HepG2 (cell line): ENCODE measurements around the gene MYO15A. TPM values are rescaled to one million over a fixed set of nuclear protein-coding genes. Genes with fewer than 3 reads are reported as not detected.
A peak's percentile ranks its signal among the peaks of the same experiment; 100 is the strongest.

Experiments used
- ATAC-seq: fragments of 200-7000 bp; cut with Tn5 transposase; 3 replicates; pipeline ENCODE4 v1.9.1; 2020; ENCODE audit warnings: mild to moderate bottlenecking, moderate library complexity
- BruUV-seq: library from RNA; stranded (reverse); fragments of 400-500 nt; replicated peaks from 2 replicates; lab custom pipeline; 2021; lab: Mats Ljungman, UMichigan
- CTCF ChIA-PET: fragments of 300-600 bp; formaldehyde crosslinking; extraction: SDS; loops from one replicate; lab custom pipeline; 2021; ENCODE audit warnings: low total read pairs, inconsistent platforms, low intra/inter-chr PET ratio; lab: Yijun Ruan, JAX
- POLR2A ChIA-PET: fragments of 350-600 bp; sonication (Branson Sonifier 250); formaldehyde crosslinking; loops from one replicate; lab custom pipeline; 2020; ENCODE audit warnings: antibody characterized with exemption, inconsistent platforms; lab: Yijun Ruan, JAX
- DNase-seq: peaks from one replicate; pipeline ENCODE4 v3.0.0-alpha.2; 2015; ENCODE audit warnings: low spot score
- FAIRE-seq: peaks from 3 replicates; lab custom pipeline; 2011; peaks lifted over from hg19 to GRCh38; lab: Jason Lieb, UNC
- H2AFZ ChIP-seq: one replicate; pipeline ENCODE4 v1.6.1; 2011; ENCODE audit warnings: low read length, inconsistent platforms
- H3K27ac ChIP-seq: fragments of 300-600 bp; 3 replicates; pipeline ENCODE4 v1.8.0; 2011; ENCODE audit warnings: mixed run types, mild to moderate bottlenecking, mixed read lengths, low read length, inconsistent platforms; ENCODE audit not compliant: insufficient read depth; ENCODE audit errors: extremely low read length
- H3K27me3 ChIP-seq, 2 experiments: fragments of 200-600 bp in 1 of 2; 2 replicates in 1 of 2; 3 replicates in 1 of 2; pipeline versions ENCODE4 v1.6.0 to v1.8.0; 2011; ENCODE audit warnings: low read length in 2 of 2, mild to moderate bottlenecking in 2 of 2, moderate library complexity in 2 of 2, inconsistent platforms in 1 of 2; ENCODE audit not compliant: insufficient read depth in 2 of 2, control insufficient read depth in 1 of 2
- H3K36me3 ChIP-seq, 2 experiments: fragments of 200-600 bp in 1 of 2; replicated peaks in 1 of 2; 2 replicates in 1 of 2; 3 replicates in 1 of 2; pipeline versions ENCODE4 v1.5.1 to v1.8.0; 2011; ENCODE audit warnings: low read length in 2 of 2, inconsistent platforms in 1 of 2; ENCODE audit not compliant: insufficient read depth in 2 of 2, control insufficient read depth in 1 of 2
- H3K4me1 ChIP-seq: 2 replicates; pipeline ENCODE4 v1.5.1; 2012; ENCODE audit warnings: low read length, inconsistent platforms; ENCODE audit not compliant: insufficient read depth
- H3K4me2 ChIP-seq: 2 replicates; pipeline ENCODE4 v1.6.0; 2011; ENCODE audit warnings: low read depth, low read length, inconsistent platforms
- H3K4me3 ChIP-seq, 3 experiments: fragments of 200-600 bp in 1 of 3; sonication (generic), shearing (Covaris generic) in 1 of 3; replicated peaks in 1 of 3; 2 replicates each; pipeline ENCODE4 v1.5.1; 2011 to 2016; ENCODE audit warnings: low read length in 3 of 3, inconsistent platforms in 2 of 3, low read depth in 2 of 3, mild to moderate bottlenecking in 2 of 3, control low read depth in 1 of 3, mixed read lengths in 1 of 3; ENCODE audit not compliant: insufficient read depth in 1 of 3
- H3K79me2 ChIP-seq: one replicate; pipeline ENCODE4 v1.6.1; 2011; ENCODE audit warnings: low read length, inconsistent platforms; ENCODE audit not compliant: insufficient read depth
- H3K9ac ChIP-seq: 2 replicates; pipeline ENCODE4 v1.6.0; 2011; ENCODE audit warnings: mild to moderate bottlenecking, low read depth, low read length, inconsistent platforms; ENCODE audit not compliant: insufficient read depth
- H3K9me3 ChIP-seq: 2 replicates; pipeline ENCODE4 v1.5.1; 2012; ENCODE audit warnings: mild to moderate bottlenecking, low read length
- H4K20me1 ChIP-seq: 2 replicates; pipeline ENCODE4 v1.6.0; 2011; ENCODE audit warnings: inconsistent platforms, mild to moderate bottlenecking, low read length, moderate library complexity; ENCODE audit not compliant: insufficient read depth
- AGO1 ChIP-seq: fragments of 200-400 bp; formaldehyde crosslinking; IDR thresholded peaks from 2 replicates; pipeline ENCODE4 v1.6.1; 2017; ENCODE audit warnings: mild to moderate bottlenecking, low read depth, low read length, moderate library complexity; ENCODE audit not compliant: poor library complexity, severe bottlenecking
- MAFG ChIP-seq: sonication (generic); formaldehyde crosslinking; IDR thresholded peaks from 2 replicates; pipeline ENCODE4 v1.5.1; 2020; ENCODE audit warnings: mild to moderate bottlenecking, missing genetic modification reagents
- SOX13 ChIP-seq, 3 experiments: fragments of 450-650 bp in 1 of 3; sonication (generic) in 1 of 3; formaldehyde crosslinking in 1 of 3; IDR thresholded peaks in 2 of 3; conservative IDR thresholded peaks in 1 of 3; 2 replicates each; pipeline versions ENCODE4 v1.5.0 to v1.6.1; 2016 to 2020; ENCODE audit warnings: antibody characterized with exemption in 1 of 3, mild to moderate bottlenecking in 1 of 3, missing compliant biosample characterization in 1 of 3, missing genetic modification reagents in 1 of 3, moderate library complexity in 1 of 3
- ZBTB8A ChIP-seq: sonication (generic); formaldehyde crosslinking; IDR thresholded peaks from 2 replicates; pipeline ENCODE4 v1.4.0; 2020; ENCODE audit warnings: mild to moderate bottlenecking, low read depth, missing genetic modification reagents, borderline replicate concordance
- ZNF572 ChIP-seq: sonication (generic); formaldehyde crosslinking; IDR thresholded peaks from 2 replicates; pipeline ENCODE4 v1.5.1; 2020; ENCODE audit warnings: mild to moderate bottlenecking, missing genetic modification reagents
- ZNF746 ChIP-seq: sonication (generic); formaldehyde crosslinking; IDR thresholded peaks from 2 replicates; pipeline ENCODE4 v1.8.0; 2022; ENCODE audit warnings: mild to moderate bottlenecking, missing genetic modification reagents
- ZNF768 ChIP-seq: sonication (generic); formaldehyde crosslinking; IDR thresholded peaks from 2 replicates; pipeline ENCODE4 v1.4.0; 2020; ENCODE audit warnings: missing genetic modification reagents
- WGBS: methylation state at CpG from one replicate; pipeline ENCODE4 v1.1.6; 2017; ENCODE audit warnings: low lambda C conversion rate; 5-methylcytosine and 5-hydroxymethylcytosine counted together
- in situ Hi-C: cut with HindIII; loops from 2 replicates; pipeline ENCODE4 v1.10.0; 2017; ENCODE audit warnings: low pct_unique_long_range_greater_than_20kb; ENCODE audit not compliant: extremely low pct_ligation_motif_present
- intact Hi-C: fragments of 100-400 bp; cut with micrococcal nuclease; formaldehyde crosslinking; loops from one replicate; pipeline ENCODE4 v1.10.0; 2022; ENCODE audit not compliant: unreplicated experiment
- polyA plus RNA-seq, 8 experiments: library from polyadenylated mRNA; depleted of rRNA in 3 of 8; stranded (reverse) in 7 of 8; unstranded in 1 of 8; fragments of >200 nt; fragmentation: Illumina TruSeq in 4 of 8; extraction: Trizol in 4 of 8; gene quantifications; 2 replicates each; pipeline versions ENCODE4 v1.2.1 to v1.2.3, GENCODE V29; 2011 to 2016; ENCODE audit warnings: low read depth in 4 of 8, missing spikeins in 1 of 8, mixed read lengths in 1 of 8; ENCODE audit not compliant: insufficient read depth in 1 of 8
- total RNA-seq, 5 experiments: library from RNA; depleted of rRNA; stranded (reverse); fragments of >200 nt; fragmentation: Illumina TruSeq; extraction: Trizol; gene quantifications; 2 replicates each; pipeline ENCODE4 v1.2.3, GENCODE V29; 2016; ENCODE audit warnings: low read depth in 1 of 5
- TF ChIP-seq, protein P1 (sequence below): sonication (generic); formaldehyde crosslinking; IDR thresholded peaks from 2 replicates; pipeline ENCODE4 v1.4.0; 2020; ENCODE audit warnings: missing genetic modification reagents

The MYO15A gene
- total and polyA plus RNA-seq, 2 of the 13 experiments (the other 11 are each of a cell fraction or from before 2014, with no cell fraction given) = 0.07 to 0.20 TPM

DNA sequence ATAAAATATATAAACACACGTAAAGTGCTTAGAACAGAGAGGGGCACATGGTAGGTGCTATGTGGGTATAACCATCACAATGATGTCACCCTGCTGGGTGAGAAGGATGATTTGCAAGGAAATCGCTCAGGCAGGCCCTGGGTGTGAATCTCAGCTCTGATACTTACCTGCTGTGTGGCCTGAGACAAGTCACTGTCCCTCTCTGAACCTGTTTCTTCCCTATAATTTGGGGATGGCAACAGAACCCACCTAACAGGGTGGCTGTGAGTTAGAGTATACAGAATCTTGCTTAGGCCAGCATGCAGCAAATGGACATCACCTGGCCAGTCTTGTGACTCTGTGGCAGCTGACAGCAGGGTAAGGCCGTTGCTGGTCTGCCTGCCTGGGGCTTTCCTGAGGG, 38.4 kb downstream of the MYO15A start:
- ATAC-seq (no peak), FAIRE-seq (no peak), DNase-seq (no peak)
- Histone ChIP-seq H3K79me2 (no peaks in the 10 kb centered on the region), H3K9me3 (no peaks in the 10 kb centered on the region), H3K9ac (no peak overlapping the region), H3K4me1 (no peaks in the 10 kb centered on the region), H3K4me2 (no peak overlapping the region), H3K27ac (no peak overlapping the region), H3K4me3 (no peak overlapping the region), H4K20me1 (no peaks in the 10 kb centered on the region), H3K27me3 (peaks cover 3 to 10% of the 10 kb centered on the region in 2 experiments; a peak in 3 of 5 replicates), H3K36me3 (no peaks in the 10 kb centered on the region), H2AFZ (no peak overlapping the region)
- CTCF ChIA-PET = no interaction called here
- TF ChIP-seq SOX13 (IDR thresholded peaks at IDR 0.05) = no peak
- no peak for TF ChIP-seq SOX13 (CRISPR knock-in tag; conservative IDR thresholded peaks at IDR 0.05 in 1 of 2, IDR thresholded peaks at IDR 0.05 in 1 of 2)
- TF ChIP-seq AGO1 = no peak
- no peak for TF ChIP-seq ZNF746 (CRISPR knock-in tag)
- TF ChIP-seq, protein P1, sequence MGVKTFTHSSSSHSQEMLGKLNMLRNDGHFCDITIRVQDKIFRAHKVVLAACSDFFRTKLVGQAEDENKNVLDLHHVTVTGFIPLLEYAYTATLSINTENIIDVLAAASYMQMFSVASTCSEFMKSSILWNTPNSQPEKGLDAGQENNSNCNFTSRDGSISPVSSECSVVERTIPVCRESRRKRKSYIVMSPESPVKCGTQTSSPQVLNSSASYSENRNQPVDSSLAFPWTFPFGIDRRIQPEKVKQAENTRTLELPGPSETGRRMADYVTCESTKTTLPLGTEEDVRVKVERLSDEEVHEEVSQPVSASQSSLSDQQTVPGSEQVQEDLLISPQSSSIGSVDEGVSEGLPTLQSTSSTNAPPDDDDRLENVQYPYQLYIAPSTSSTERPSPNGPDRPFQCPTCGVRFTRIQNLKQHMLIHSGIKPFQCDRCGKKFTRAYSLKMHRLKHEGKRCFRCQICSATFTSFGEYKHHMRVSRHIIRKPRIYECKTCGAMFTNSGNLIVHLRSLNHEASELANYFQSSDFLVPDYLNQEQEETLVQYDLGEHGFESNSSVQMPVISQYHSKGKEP = no peak
- TF ChIP-seq ZBTB8A (CRISPR knock-in tag) = no peak
- TF ChIP-seq MAFG (CRISPR knock-in tag) = no peak
- no peak for TF ChIP-seq ZNF572 (CRISPR knock-in tag)
- peak; percentile 89 for TF ChIP-seq ZNF768 (CRISPR knock-in tag)
- POLR2A ChIA-PET = no interaction called here
- no TSS peak for BruUV-seq
- WGBS = 33% methylated on average over 2 of the region's 3 CpGs
- in situ Hi-C loops = no loop called here
- intact Hi-C loops = no loop called here
